Measurements from ENCODE around the gene MOBP. TPM values are rescaled to one million over a fixed set of nuclear protein-coding genes. Genes with fewer than 3 reads are reported as not detected.

MOBP gene
- total RNA-seq, 1 experiment from 2014 or later: not detected

DNA sequence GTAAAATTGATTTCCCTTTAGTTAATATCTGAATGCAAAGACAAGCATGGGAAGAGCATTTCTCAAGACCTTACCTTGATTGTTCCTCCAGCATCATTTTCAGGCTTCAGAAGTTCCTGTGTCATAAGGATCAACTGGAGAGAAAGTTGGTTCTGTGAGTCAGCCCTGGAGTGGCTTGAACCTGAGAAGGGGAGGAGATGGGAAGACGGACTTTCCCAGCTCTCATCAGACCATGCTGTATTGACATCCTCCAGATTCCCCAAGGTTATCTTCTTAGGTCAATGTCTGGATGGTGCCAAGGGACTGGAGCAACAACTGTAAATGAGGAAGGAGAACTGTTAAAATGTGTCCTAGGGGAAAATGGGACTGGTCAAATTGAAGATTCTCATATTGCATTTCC lies 40.0 kb upstream of the MOBP start (continued):
- TF ChIP-seq JUND (IDR thresholded peaks at IDR 0.05) (no peak), CBX3 (IDR thresholded peaks at IDR 0.05; ENCODE audit: low read depth) (no peak), TCF7L2 (IDR thresholded peaks at IDR 0.05; ENCODE audit: borderline replicate concordance, extremely low read depth, insufficient read depth, insufficient read length) (no peak), EZH2phosphoT487 (IDR thresholded peaks at IDR 0.05; ENCODE audit: borderline replicate concordance) (no peak)

DNA sequence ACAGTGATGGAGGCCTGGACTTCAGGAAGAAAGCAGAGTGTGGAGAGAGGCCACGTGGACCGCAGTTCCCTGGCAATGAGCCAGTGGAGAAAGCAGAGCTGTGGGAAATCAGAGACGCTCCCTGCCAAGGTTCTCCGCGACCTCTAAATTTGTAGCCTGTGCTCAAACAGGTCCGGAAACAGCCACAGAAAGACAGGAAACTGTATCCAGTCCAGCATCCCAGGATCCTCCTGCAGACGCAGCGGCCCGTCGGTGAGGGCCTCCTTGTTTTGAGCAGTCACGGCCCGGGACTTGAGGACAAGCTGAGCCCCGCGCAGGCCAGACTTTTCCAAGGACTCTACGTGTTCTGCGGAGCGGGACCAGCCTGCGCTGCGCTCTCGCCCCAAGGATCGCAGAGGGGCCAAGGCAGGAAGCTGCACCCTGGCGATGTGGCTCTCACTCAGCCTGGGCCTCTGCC lies 38.7 kb upstream of the MOBP start:
- CTCF ChIA-PET: no interaction called here
- H3K9me3 ChIP-seq (ENCODE audit: control insufficient read depth in 1 of 2, insufficient read depth in 1 of 2, low read depth in 1 of 2, low read length in 2 of 2): no peaks in the 10 kb centered on the region
- DNase-seq (ENCODE audit: low read depth, low spot score) (no peak), ATAC-seq (no peak)
- H4K20me1 ChIP-seq (ENCODE audit: insufficient read depth): no peaks in the 10 kb centered on the region
- intact Hi-C loops (cut with micrococcal nuclease): no loop called here
- POLR2A ChIA-PET: no interaction called here
- H2AFZ ChIP-seq (ENCODE audit: low read depth, low read length, poor library complexity, severe bottlenecking): no peak overlapping the region
- H3K9ac ChIP-seq (ENCODE audit: low read length): no peak overlapping the region
- H3K27ac ChIP-seq (ENCODE audit: low read depth, low read length): no peak overlapping the region
- TF ChIP-seq ELF1 (IDR thresholded peaks at IDR 0.05; ENCODE audit: borderline replicate concordance, low read depth) (no peak), JUND (IDR thresholded peaks at IDR 0.05) (no peak), TCF7L2 (IDR thresholded peaks at IDR 0.05; ENCODE audit: borderline replicate concordance, extremely low read depth, insufficient read depth, insufficient read length) (no peak), EZH2 (IDR thresholded peaks at IDR 0.05) (no peak), YY1 (IDR thresholded peaks at IDR 0.05; ENCODE audit: extremely low read depth, insufficient replicate concordance, low read depth, low read length) (no peak), POLR2AphosphoS5 (IDR thresholded peaks at IDR 0.05; ENCODE audit: low read depth, low read length) (no peak), EZH2phosphoT487 (IDR thresholded peaks at IDR 0.05; ENCODE audit: borderline replicate concordance) (no peak), POLR2A (IDR thresholded peaks at IDR 0.05; ENCODE audit: borderline replicate concordance, extremely low read depth, insufficient read depth, insufficient read length) (no peak), CBX3 (IDR thresholded peaks at IDR 0.05; ENCODE audit: low read depth) (no peak), SIN3A (IDR thresholded peaks at IDR 0.05; ENCODE audit: low read depth) (no peak), RAD21 (IDR thresholded peaks at IDR 0.05; ENCODE audit: low read depth) (no peak), ZFX (IDR thresholded peaks at IDR 0.05) (no peak), SRF (IDR thresholded peaks at IDR 0.05; ENCODE audit: low read depth) (no peak), EGR1 (IDR thresholded peaks at IDR 0.05; ENCODE audit: low read depth) (no peak)
- TF ChIP-seq, protein P1, sequence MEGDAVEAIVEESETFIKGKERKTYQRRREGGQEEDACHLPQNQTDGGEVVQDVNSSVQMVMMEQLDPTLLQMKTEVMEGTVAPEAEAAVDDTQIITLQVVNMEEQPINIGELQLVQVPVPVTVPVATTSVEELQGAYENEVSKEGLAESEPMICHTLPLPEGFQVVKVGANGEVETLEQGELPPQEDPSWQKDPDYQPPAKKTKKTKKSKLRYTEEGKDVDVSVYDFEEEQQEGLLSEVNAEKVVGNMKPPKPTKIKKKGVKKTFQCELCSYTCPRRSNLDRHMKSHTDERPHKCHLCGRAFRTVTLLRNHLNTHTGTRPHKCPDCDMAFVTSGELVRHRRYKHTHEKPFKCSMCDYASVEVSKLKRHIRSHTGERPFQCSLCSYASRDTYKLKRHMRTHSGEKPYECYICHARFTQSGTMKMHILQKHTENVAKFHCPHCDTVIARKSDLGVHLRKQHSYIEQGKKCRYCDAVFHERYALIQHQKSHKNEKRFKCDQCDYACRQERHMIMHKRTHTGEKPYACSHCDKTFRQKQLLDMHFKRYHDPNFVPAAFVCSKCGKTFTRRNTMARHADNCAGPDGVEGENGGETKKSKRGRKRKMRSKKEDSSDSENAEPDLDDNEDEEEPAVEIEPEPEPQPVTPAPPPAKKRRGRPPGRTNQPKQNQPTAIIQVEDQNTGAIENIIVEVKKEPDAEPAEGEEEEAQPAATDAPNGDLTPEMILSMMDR (IDR thresholded peaks at IDR 0.05 in 2 of 3, conservative IDR thresholded peaks at IDR 0.05 in 1 of 3; ENCODE audit: borderline replicate concordance in 1 of 3, insufficient read depth in 1 of 3, low read depth in 2 of 3, low read length in 2 of 3): no peak
- TF ChIP-seq, protein P2, sequence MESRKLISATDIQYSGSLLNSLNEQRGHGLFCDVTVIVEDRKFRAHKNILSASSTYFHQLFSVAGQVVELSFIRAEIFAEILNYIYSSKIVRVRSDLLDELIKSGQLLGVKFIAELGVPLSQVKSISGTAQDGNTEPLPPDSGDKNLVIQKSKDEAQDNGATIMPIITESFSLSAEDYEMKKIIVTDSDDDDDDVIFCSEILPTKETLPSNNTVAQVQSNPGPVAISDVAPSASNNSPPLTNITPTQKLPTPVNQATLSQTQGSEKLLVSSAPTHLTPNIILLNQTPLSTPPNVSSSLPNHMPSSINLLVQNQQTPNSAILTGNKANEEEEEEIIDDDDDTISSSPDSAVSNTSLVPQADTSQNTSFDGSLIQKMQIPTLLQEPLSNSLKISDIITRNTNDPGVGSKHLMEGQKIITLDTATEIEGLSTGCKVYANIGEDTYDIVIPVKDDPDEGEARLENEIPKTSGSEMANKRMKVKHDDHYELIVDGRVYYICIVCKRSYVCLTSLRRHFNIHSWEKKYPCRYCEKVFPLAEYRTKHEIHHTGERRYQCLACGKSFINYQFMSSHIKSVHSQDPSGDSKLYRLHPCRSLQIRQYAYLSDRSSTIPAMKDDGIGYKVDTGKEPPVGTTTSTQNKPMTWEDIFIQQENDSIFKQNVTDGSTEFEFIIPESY (IDR thresholded peaks at IDR 0.05; ENCODE audit: extremely low read depth, insufficient replicate concordance, low read length): no peak
- no peak overlapping the region for H3K4me3 ChIP-seq (replicated peaks in 1 of 2; ENCODE audit: low read depth in 1 of 2, low read length in 2 of 2)
- no peaks in the 10 kb centered on the region for H3K27me3 ChIP-seq (ENCODE audit: insufficient read depth, low read length)
- H3K4me1 ChIP-seq (ENCODE audit: control insufficient read depth in 1 of 2, insufficient read depth in 2 of 2, low read length in 2 of 2): peaks cover 0 to 9% of the 10 kb centered on the region in 2 experiments; a peak in 1 of 4 replicates
- H3K9me2 ChIP-seq (ENCODE audit: insufficient read depth): no peaks in the 10 kb centered on the region
- RAD21 ChIA-PET (ENCODE audit: low non-redundant PET in 1 of 2, low total read pairs in 2 of 2, uncharacterized antibody in 2 of 2, unreplicated experiment in 2 of 2): no interaction called here
- H3K36me3 ChIP-seq (ENCODE audit: control insufficient read depth in 1 of 2, insufficient read depth in 2 of 2, low read length in 2 of 2): no peaks in the 10 kb centered on the region
- BruUV-seq (replicated peaks): no TSS peak
- H3K79me2 ChIP-seq (ENCODE audit: insufficient read depth, low read length): no peaks in the 10 kb centered on the region
- no peak overlapping the region for H3K4me2 ChIP-seq (ENCODE audit: low read length)
